ENCODE measurements around the gene RNF114.

RNF114 gene

DNA sequence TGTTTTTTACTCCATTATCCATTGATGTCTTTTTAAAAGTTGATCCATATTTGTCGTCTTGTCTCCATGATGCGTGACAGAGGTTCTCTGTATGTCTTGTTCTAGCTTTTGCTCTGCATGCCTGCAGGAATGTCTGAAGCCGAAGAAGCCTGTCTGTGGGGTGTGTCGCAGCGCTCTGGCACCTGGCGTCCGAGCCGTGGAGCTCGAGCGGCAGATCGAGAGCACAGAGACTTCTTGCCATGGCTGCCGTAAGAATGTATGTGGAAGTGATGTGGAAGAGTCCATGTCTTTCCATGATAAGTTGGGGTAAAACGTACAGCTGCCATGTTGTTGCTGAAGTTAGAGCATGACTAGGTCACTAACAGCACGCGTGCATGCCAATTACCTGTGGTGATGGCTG lies 5.3 kb downstream of the RNF114 start:
- Histone ChIP-seq H3K27ac (no peak overlapping the region), H3K4me1 (ENCODE audit: control insufficient read depth in 1 of 2, insufficient read depth in 1 of 2, low read depth in 1 of 2, low read length in 1 of 2) (peaks cover 24 to 27% of the 10 kb centered on the region in 2 experiments), H3K36me3 (peaks cover 47% of the 10 kb centered on the region), H3K9me3 (no peaks in the 10 kb centered on the region), H3K27me3 (no peaks in the 10 kb centered on the region), H3K4me3 (ENCODE audit: low read depth in 1 of 2, low read length in 1 of 2) (no peak overlapping the region)
- TF ChIP-seq CTCF (IDR thresholded peaks at IDR 0.05), result no peak

DNA sequence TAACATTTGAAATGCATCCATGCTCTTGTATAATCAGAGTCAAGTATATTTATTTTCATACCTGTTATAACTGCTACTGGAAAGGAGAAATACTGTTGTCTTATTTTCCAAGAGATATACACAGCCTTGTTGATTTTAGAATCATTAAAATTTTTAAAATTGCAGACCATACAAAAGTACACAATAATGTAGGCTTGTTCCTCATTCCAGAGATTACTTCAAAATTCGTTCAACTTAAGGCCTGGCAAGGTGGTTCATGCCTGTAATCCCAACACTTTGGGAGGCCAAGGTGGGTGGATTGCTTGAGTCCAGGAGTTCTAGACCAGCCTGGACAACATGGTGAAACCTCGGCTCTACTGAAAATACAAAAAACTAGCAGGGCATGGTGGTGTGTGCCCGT lies 6.1 kb downstream of the RNF114 start:
- Histone ChIP-seq H3K36me3 (peaks cover 56% of the 10 kb centered on the region), H3K27me3 (no peaks in the 10 kb centered on the region), H3K4me3 (ENCODE audit: low read depth in 1 of 2, low read length in 1 of 2) (no peak overlapping the region), H3K9me3 (no peaks in the 10 kb centered on the region), H3K4me1 (ENCODE audit: control insufficient read depth in 1 of 2, insufficient read depth in 1 of 2, low read depth in 1 of 2, low read length in 1 of 2) (peaks cover 16 to 18% of the 10 kb centered on the region in 2 experiments), H3K27ac (no peak overlapping the region)
- no peak for TF ChIP-seq CTCF (IDR thresholded peaks at IDR 0.05)

DNA sequence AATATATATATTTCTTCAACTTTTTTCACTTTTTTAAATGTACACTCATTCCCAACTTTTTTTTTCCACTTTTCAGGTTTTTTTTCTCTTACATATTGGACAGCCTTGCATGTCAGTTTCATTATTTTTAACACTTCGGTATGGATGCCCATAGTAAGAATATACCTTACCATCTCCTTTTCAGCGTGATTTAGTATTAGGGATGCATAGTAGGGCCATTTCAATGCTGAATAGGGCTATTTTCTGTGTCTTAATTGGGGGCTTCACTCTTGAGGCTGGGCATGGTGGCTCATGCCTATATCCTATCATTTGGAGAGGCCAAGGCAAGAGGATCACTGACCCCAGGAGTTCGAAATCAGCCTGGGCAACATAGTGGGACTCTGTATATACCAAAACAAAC lies 6.7 kb downstream of the RNF114 start:
- Histone ChIP-seq H3K27ac (no peak overlapping the region), H3K9me3 (no peaks in the 10 kb centered on the region), H3K4me3 (ENCODE audit: low read depth in 1 of 2, low read length in 1 of 2) (no peak overlapping the region), H3K4me1 (ENCODE audit: control insufficient read depth in 1 of 2, insufficient read depth in 1 of 2, low read depth in 1 of 2, low read length in 1 of 2) (peaks cover 9 to 12% of the 10 kb centered on the region in 2 experiments), H3K27me3 (no peaks in the 10 kb centered on the region), H3K36me3 (peaks cover 60% of the 10 kb centered on the region)
- TF ChIP-seq CTCF (IDR thresholded peaks at IDR 0.05), result no peak

GRCh38 chr20:49945306-49945700 lies 9.1 kb downstream of the RNF114 start:
- no peaks in the 10 kb centered on the region for H3K9me3 ChIP-seq
- TF ChIP-seq CTCF (IDR thresholded peaks at IDR 0.05), result no peak
- H3K27me3 ChIP-seq, result no peaks in the 10 kb centered on the region
- H3K4me3 ChIP-seq (ENCODE audit: low read depth in 1 of 2, low read length in 1 of 2), result no peak overlapping the region
- H3K36me3 ChIP-seq, result peaks cover 84% of the 10 kb centered on the region
- H3K27ac ChIP-seq, result no peak overlapping the region
- no peaks in the 10 kb centered on the region for H3K4me1 ChIP-seq (ENCODE audit: control insufficient read depth in 1 of 2, insufficient read depth in 1 of 2, low read depth in 1 of 2, low read length in 1 of 2)

DNA sequence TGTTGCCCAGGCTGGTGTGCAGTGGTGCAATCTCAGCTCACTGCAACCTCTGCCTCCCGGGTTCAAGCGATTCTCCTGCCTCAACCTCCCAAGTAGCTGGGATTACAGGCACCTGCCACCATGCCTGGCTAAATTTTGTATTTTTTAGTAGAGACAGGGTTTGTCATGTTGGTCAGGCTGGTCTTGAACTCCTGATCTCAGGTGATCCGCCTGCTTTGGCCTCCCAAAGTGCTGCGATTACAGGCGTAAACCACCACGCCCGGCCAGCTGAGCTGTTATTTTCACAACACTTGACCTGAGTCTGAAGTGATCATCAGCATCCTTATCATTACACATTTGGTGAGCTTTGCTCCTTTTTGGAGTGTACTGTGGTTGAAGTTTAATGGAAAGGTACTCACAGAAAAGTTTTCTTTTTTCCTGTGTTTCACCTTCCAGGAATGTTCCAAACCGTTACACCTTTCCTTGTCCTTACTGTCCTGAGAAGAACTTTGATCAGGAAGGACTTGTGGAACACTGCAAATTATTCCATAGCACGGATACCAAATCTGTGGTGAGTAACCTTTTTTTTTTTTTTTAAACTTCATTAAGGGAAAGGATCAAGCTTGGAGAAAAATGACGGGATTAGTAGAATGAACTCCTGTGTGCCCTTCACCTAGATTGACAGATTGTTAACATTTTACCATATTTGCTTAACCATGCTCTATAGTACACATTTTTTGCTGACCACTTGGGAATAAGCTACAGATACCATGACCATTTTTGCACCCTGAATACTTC lies 9.7 kb downstream of the RNF114 start:
- no peak for TF ChIP-seq CTCF (IDR thresholded peaks at IDR 0.05)
- no peaks in the 10 kb centered on the region for H3K9me3 ChIP-seq
- no peaks in the 10 kb centered on the region for H3K27me3 ChIP-seq
- H3K4me1 ChIP-seq (ENCODE audit: control insufficient read depth in 1 of 2, insufficient read depth in 1 of 2, low read depth in 1 of 2, low read length in 1 of 2), result no peaks in the 10 kb centered on the region
- no peak overlapping the region for H3K4me3 ChIP-seq (ENCODE audit: low read depth in 1 of 2, low read length in 1 of 2)
- no peak overlapping the region for H3K27ac ChIP-seq
- H3K36me3 ChIP-seq, result peaks cover 85% of the 10 kb centered on the region
